HG03460 (cell line): ENCODE data around the gene ZNF319.

ENCODE experiments used
- ATAC-seq: cut with Tn5 transposase; IDR thresholded peaks from one replicate; pipeline ENCODE4 v1.9.1; 2021; ENCODE audit not compliant: unreplicated experiment

Gene ZNF319

GRCh38 chr16:57998992-57999365, 1.5 kb downstream of the ZNF319 start:
- ATAC-seq, result no peak

- ATAC-seq, result no peak
Observed at GRCh38 chr16:57998486-57998885, 2.0 kb downstream of the ZNF319 start.

- no peak for ATAC-seq
Observed at GRCh38 chr16:57997528-57998265, 2.8 kb downstream of the ZNF319 start.

GRCh38 chr16:57997176-57997527, 3.3 kb downstream of the ZNF319 start:
- no peak for ATAC-seq

GRCh38 chr16:57996406-57997175, 3.9 kb downstream of the ZNF319 start:
- ATAC-seq, result no peak

- no peak for ATAC-seq
Observed at GRCh38 chr16:57995721-57996405, 4.6 kb downstream of the ZNF319 start.

- no peak for ATAC-seq
Observed at GRCh38 chr16:57994778-57995177, 5.7 kb downstream of the ZNF319 start.

- ATAC-seq, result no peak
Observed at GRCh38 chr16:57994361-57994760, 6.1 kb downstream of the ZNF319 start.

GRCh38 chr16:57993897-57994296, 6.6 kb downstream of the ZNF319 start:
- ATAC-seq, result no peak

- ATAC-seq, result no peak
Observed at GRCh38 chr16:57993438-57993837, 7.0 kb downstream of the ZNF319 start.

- no peak for ATAC-seq
Observed at GRCh38 chr16:57992084-57992483, 8.4 kb downstream of the ZNF319 start.

GRCh38 chr16:57991551-57992059, 8.9 kb downstream of the ZNF319 start:
- no peak for ATAC-seq

- no peak for ATAC-seq
Observed at GRCh38 chr16:57988929-57989328, 11.5 kb downstream of the ZNF319 start.

GRCh38 chr16:57987441-57988177, 12.9 kb downstream of the ZNF319 start:
- ATAC-seq, result no peak

GRCh38 chr16:57986196-57986595, 14.3 kb downstream of the ZNF319 start:
- no peak for ATAC-seq

- ATAC-seq, result peak; percentile 35
Observed at GRCh38 chr16:57985204-57986181, 15.0 kb downstream of the ZNF319 start.

GRCh38 chr16:57984443-57985203, 15.8 kb downstream of the ZNF319 start:
- peak; percentile 71 for ATAC-seq

GRCh38 chr16:57982385-57982784, 18.1 kb downstream of the ZNF319 start:
- no peak for ATAC-seq

GRCh38 chr16:57981636-57982035, 18.8 kb downstream of the ZNF319 start:
- no peak for ATAC-seq
